T-helper 2 cell treated with Interferon-gamma antibody and Interleukin-4, amounts not matched to agents 100 ng/mL and 5 ng/mL, for 36 hours (primary cell): ENCODE data around the gene RABAC1. TPM values are rescaled to one million over a fixed set of nuclear protein-coding genes. Genes with fewer than 3 reads are reported as not detected.
"Not testable (repeated sequence)": the region's sequence is repeated elsewhere in the genome, so short reads cannot be mapped to it uniquely, and the experiment has no call there.

Source experiments
- intact Hi-C: fragments of 100-400 bp; cut with micrococcal nuclease; formaldehyde crosslinking; loops from one replicate; pipeline ENCODE4 v1.15.1; 2023
- total RNA-seq: library from RNA; stranded (reverse); gene quantifications from 2 replicates; pipeline ENCODE4 v1.2.3, GENCODE V29; 2022

The RABAC1 gene
- total RNA-seq, 1 donor from 2014 or later, result 63.6 TPM

- intact Hi-C loops, result loop anchor here (1.0 kb wide), 1 partner anchor 78 kb away; no protein-coding TSS in a partner anchor
Observed at GRCh38 chr19:41951686-41952172, 7.4 kb downstream of the RABAC1 start.

DNA sequence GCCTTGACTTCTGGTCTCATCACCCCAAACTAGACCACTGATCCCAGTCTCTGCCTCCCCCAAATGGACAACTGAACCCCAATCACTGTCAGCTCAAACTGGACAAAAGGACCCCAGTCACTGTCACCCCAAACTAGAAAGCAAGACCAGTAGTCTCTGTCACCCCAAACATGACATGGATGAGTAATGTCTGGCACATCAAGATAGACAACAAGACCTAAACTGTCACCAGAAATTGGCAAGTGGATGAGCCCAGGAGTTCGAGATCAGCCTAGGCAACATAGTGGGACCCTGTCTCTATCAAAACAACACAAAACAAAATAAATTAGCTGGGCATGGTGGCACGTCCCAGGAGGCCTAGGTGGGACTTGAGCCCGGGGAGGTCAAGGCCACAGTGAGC lies 12.0 kb downstream of the RABAC1 start:
- intact Hi-C loops, result no loop called here

- intact Hi-C loops, result no loop called here
Observed at GRCh38 chr19:41945135-41945766, 13.9 kb downstream of the RABAC1 start.

GRCh38 chr19:41944336-41944735 lies 14.8 kb downstream of the RABAC1 start:
- intact Hi-C loops, result no loop called here

GRCh38 chr19:41941410-41942202 lies 17.5 kb downstream of the RABAC1 start:
- intact Hi-C loops, result no loop called here

GRCh38 chr19:41940731-41941409 lies 18.3 kb downstream of the RABAC1 start:
- intact Hi-C loops, result no loop called here

DNA sequence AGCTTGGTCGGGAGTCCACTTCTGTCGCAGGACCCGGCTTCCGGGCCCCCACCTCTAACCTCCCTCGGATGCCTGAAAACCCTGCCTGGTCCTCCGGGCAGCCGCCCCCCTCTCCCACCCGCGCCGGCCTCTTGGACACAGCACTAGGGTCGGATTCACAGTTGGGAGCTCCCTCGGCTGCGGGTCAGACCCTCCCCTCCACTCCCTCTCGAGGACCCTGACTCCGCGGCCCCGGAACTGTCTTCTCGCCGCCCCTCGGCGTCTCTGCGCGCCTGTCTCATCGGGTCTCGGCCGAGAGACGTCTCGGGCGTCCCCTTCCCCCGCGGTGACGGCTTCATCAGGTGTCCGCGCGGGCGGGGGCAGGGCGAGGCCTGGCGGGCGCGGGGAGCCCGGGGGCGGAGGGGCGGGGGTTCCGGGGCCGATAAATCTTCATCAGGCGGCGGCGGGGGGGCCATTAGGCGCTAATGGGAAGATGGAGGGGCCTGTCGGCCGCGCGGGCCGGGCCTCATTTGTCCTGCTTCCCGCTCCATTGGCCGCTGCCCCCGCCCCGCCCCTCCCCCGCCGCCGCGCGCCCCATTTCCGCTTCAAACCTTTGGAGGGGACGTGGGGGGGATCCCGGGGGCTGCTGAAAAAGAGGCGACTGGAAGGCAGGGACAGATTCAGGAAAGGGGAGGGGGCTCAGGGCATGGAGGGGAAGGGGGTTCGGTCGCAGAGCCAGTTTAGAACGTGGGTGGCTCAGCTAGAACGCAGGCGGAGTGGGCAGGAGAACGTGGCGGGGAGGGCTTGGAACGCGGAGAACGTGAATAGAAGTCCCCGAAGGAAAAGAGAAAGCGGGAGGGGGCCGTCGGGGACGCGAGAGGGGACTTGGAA lies 19.0 kb downstream of the RABAC1 start:
- intact Hi-C loops, result no loop called here

- intact Hi-C loops, result not testable (repeated sequence)
Observed at GRCh38 chr19:41939209-41939608, 19.9 kb downstream of the RABAC1 start.

DNA sequence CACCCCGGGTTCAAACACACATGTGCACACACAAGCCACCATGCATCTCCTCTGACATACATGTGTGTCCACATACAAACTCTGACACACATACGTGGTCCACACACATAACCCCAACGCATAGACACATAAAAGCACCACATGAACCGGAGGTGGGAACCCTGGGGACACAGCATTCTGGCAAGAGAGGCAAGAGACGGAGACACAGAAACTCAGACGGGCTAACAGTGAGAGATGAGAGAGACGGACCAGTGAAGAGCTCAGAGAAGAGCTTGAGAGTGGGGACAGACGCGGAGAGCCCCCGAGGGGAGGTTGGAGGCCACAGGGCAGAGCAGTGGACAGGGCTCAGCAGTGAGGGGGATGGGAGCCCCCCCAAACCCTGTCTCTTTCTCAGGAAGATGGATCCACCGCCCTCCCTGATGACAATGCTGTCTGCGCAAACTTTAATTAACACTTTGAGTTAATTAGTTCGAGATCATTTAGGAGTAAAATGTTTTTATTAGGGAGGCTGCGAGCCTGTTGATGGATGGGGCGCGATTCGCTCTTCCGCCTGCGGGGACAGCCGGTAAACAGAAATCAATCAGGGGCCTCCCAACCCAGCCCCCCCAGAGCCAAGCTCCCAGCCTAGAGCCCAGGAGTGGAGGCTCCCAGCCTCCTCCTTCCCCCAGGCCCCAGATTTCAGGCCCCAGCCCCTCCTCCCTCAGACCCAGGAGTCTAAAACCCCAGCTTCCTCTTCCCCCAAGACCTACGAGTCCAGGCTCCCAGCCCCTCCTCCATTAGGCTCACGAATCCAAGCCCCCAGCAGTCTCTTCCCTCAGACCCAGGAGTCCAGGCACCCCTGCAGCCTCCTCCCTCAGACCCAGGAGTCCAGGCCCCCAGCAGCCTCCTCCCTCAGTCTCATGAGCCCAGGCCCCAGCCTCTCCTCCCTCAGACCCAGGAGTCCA lies 21.3 kb downstream of the RABAC1 start:
- intact Hi-C loops, result no loop called here

- intact Hi-C loops, result no loop called here
Observed at GRCh38 chr19:41936961-41937360, 22.2 kb downstream of the RABAC1 start.

DNA sequence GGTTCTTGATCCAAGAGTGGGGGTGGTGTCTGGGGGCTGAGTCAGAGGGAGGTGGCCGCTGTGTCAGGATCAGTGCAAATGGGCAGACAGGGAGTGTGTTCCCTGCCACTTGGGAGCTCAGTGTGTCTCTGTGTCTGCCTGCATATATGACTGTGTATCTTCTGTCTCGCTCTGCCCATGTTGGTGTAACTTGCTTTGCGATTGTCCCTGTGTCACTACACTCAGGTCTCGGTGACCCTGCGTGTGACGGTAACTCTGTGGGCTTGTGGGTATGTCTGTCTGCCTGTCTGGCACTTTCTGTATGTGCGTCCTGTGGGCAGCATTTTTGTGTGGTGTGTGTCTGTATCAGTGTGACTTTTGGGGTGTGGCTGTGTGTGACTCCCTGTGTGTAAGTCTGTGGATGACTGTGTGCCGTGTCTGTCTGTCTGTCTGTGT lies 22.7 kb downstream of the RABAC1 start:
- intact Hi-C loops, result no loop called here

DNA sequence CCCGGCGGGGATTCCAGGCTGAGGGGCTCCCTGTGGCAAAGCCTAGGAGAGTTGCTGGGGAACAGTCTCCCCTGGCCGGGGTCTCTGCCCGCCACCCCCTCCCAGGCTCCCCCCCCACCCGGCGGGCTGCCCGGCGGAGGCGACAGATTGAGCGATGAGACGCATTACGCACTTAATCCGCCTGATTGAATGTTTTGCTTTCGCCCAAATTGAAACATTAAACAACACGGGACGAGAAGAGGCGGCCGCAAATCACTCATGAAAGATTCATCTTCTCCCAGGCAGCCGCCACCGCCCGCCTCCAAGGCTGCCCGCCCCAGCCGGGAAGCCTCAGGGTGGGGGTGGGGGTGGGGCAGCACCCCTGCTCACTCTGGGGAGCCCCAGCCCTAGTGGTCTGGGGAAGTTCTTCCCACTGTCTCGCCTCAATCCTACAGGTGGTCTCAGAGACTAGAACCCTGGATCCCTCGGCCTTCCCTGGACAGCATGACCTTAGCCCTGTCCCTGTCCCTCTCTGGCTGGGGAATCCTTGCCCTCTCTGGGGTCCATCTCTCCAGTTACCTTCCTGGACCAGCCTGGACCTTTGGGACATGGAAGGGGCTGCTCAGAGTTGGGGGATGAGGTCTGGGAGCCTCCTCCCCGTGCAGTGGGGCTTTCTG lies 23.2 kb downstream of the RABAC1 start:
- intact Hi-C loops, result loop anchor here (2.0 kb wide), 1 partner anchor 77 kb away; no protein-coding TSS in a partner anchor

GRCh38 chr19:41934849-41935374 lies 24.2 kb downstream of the RABAC1 start:
- intact Hi-C loops, result loop anchor here (2.0 kb wide), 1 partner anchor 76 kb away; no protein-coding TSS in a partner anchor

GRCh38 chr19:41933693-41934426 lies 25.3 kb downstream of the RABAC1 start:
- intact Hi-C loops, result loop anchor here (2.0 kb wide), 1 partner anchor 75 kb away; no protein-coding TSS in a partner anchor

DNA sequence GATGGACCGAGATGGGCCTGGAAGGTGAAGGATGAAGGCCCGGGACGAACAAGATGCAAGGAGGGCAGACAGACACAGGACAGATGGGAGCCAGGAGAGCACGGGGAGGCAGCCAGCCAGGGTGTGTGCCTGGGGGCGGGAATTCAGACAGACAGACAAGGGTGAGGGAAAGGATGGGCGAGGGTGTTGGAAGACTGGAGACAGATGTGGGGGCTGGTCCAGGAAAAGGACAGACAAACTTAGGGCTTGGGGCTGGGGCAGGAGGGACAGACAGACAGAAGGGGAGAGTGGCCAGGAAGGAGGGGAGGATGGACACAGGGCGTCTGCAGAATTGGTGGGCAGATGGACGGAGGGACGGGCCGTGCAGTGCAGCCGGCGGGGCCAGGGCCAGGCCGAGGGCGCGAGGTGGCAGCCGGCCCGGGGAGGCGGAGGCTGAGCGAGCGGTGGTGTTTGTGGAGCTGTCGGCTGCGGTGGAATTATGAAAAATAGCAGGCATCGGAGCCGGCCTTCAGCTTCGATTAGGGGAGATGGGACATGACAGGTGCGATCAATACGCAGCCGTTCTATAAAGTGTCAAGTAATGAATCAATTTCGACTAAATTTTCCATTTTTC lies 26.3 kb downstream of the RABAC1 start:
- intact Hi-C loops, result no loop called here

DNA sequence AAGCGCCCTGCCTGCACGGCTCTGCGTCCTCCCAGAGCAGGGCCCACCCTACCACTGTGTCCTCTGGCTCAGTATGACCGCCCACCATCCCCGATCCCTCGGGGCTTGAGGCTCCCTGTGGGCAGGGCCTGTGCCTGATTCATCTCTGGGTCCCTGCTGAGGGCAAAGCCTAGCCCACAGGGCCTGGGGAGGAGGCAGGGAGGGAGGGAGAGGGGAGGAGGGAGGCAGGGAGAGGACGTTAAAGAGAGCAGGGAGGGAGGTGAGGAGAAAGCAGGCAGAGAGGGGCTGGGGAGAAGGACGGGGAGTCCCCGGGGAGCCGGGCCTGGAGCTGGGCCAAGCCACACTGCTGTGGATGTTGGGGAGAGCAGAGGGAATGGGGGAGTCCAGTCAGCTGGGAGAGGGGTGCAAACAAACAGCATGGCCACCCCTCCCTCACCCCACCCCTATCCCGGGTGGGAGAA lies 26.8 kb downstream of the RABAC1 start:
- intact Hi-C loops, result no loop called here

- intact Hi-C loops, result no loop called here
Observed at GRCh38 chr19:41930926-41931592, 28.1 kb downstream of the RABAC1 start.
